ENCODE results near the gene SULT6B1. TPM values are rescaled to one million over a fixed set of nuclear protein-coding genes. Genes with fewer than 3 reads are reported as not detected.

SULT6B1 gene
- total RNA-seq, 1 experiment from 2014 or later: not detected

GRCh38 chr2:37153224-37153623 is 35.2 kb downstream of the SULT6B1 start:
- DNase-seq (ENCODE audit: low read depth): no peak

GRCh38 chr2:37149626-37150322 is 38.7 kb downstream of the SULT6B1 start:
- DNase-seq (ENCODE audit: low read depth): no peak

- DNase-seq (ENCODE audit: low read depth): no peak
These were observed 40.1 kb downstream of the SULT6B1 start for GRCh38 chr2:37148325-37148724.

GRCh38 chr2:37146062-37146461 is 42.4 kb downstream of the SULT6B1 start:
- no peak for DNase-seq (ENCODE audit: low read depth)

GRCh38 chr2:37143974-37144373 is 44.5 kb downstream of the SULT6B1 start:
- no peak for DNase-seq (ENCODE audit: low read depth)

- no peak for DNase-seq (ENCODE audit: low read depth)
These were observed 45.9 kb downstream of the SULT6B1 start for GRCh38 chr2:37142546-37142945.

- DNase-seq (ENCODE audit: low read depth): no peak
These were observed 55.6 kb downstream of the SULT6B1 start for GRCh38 chr2:37132914-37133313.

- DNase-seq (ENCODE audit: low read depth): no peak
These were observed 63.1 kb downstream of the SULT6B1 start for GRCh38 chr2:37125416-37125815.

- DNase-seq (ENCODE audit: low read depth): no peak
These were observed 69.3 kb downstream of the SULT6B1 start for GRCh38 chr2:37119157-37119556.

Other genes with a start within 250 kb of the SULT6B1 start
- 10.2 and 14.8 TPM in 2 replicates for gene STRN, start 222.1 kb downstream of the SULT6B1 start, total RNA-seq (2014; rRNA removed; shearing (Covaris generic))
- 9.0 and 12.5 TPM in 2 replicates for gene HEATR5B, start 104.3 kb downstream of the SULT6B1 start, total RNA-seq (2014; rRNA removed; shearing (Covaris generic))
- gene GPATCH11, start 104.2 kb downstream of the SULT6B1 start, total RNA-seq (2014; rRNA removed; shearing (Covaris generic)): 10.5 and 11.3 TPM in 2 replicates
- 24.5 TPM in 2 replicates for gene EIF2AK2, start 31.7 kb downstream of the SULT6B1 start, total RNA-seq (2014; rRNA removed; shearing (Covaris generic))
- 13.4 and 17.6 TPM in 2 replicates for gene CEBPZOS, start 7.8 kb upstream of the SULT6B1 start, total RNA-seq (2014; rRNA removed; shearing (Covaris generic))
- 67.4 and 68.5 TPM in 2 replicates for gene CEBPZ, start 42.9 kb upstream of the SULT6B1 start, total RNA-seq (2014; rRNA removed; shearing (Covaris generic))
- 13.6 TPM in 2 replicates for gene NDUFAF7, start 43.0 kb upstream of the SULT6B1 start, total RNA-seq (2014; rRNA removed; shearing (Covaris generic))
- gene PRKD3, start 136.2 kb upstream of the SULT6B1 start, total RNA-seq (2014; rRNA removed; shearing (Covaris generic)): 32.4 and 44.4 TPM in 2 replicates
- gene QPCT, start 156.0 kb upstream of the SULT6B1 start, total RNA-seq (2014; rRNA removed; shearing (Covaris generic)): 0.26 TPM in 1 of 2 replicates, not detected in the other

Data from HT1080 (cell line).